Mucosa of stomach (tissue), 1 donor: ENCODE results near the gene RUNX3.

Source experiments
- H3K27me3 ChIP-seq: one replicate; pipeline ENCODE4 v1.7.0; 2013; ENCODE audit warnings: mild to moderate bottlenecking, low read length; ENCODE audit not compliant: control insufficient read depth, insufficient read depth
- H3K36me3 ChIP-seq: one replicate; pipeline ENCODE4 v1.7.0; 2013; ENCODE audit warnings: low read length; ENCODE audit not compliant: control insufficient read depth, insufficient read depth
- H3K4me1 ChIP-seq: one replicate; pipeline ENCODE4 v1.7.0; 2013; ENCODE audit warnings: mild to moderate bottlenecking, low read length; ENCODE audit not compliant: control insufficient read depth, insufficient read depth
- H3K4me3 ChIP-seq: one replicate; pipeline ENCODE4 v1.7.0; 2013; ENCODE audit warnings: low read length
- H3K9ac ChIP-seq: one replicate; pipeline ENCODE4 v1.7.0; 2013; ENCODE audit warnings: mild to moderate bottlenecking, low read length, moderate library complexity
- H3K9me3 ChIP-seq: one replicate; pipeline ENCODE4 v1.7.0; 2013; ENCODE audit warnings: mild to moderate bottlenecking, low read length, moderate library complexity; ENCODE audit not compliant: control insufficient read depth
- donor health status: Pancreatic carcinoma.

Gene RUNX3

DNA sequence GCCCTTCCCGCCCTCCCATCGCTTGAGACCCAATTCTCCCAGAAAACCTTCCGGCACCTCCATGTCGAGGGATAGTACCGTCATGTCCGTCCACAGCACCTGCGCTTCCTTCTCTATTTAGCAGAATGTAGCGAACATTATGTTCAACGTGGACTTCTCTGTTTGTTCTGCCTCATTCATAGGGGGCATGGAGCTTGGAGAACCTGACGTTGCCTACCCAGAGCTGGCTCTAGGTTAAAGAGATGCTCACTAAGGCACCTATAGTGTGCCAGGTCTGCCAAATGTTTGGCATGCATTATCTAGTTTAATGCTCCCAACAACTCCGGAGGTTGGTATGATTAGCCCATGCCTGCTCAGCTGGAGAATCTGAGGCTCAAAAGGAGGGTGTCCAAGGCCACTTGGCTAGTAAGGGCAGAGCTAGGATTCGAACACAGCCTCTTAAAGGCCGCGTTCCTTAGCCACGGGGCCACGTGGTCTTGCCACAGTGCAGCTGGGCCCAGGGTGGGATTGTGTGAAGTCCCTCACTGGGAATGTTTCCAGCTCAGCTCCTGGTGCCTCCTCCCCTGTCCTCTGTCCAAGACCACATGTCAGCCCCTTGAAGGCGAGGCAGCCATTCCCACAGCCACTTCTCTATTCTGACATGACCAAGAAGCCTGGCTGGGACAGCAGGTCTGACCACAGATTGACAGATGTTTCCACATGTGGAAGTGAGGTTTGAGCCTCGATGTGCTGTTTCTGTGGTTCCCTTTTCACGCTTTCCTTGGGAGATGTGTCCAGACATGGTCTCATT, 57.8 kb downstream of the RUNX3 start:
- Histone ChIP-seq H3K9me3 (no peaks in the 10 kb centered on the region), H3K9ac (no peak overlapping the region), H3K4me3 (no peak overlapping the region), H3K4me1 (no peaks in the 10 kb centered on the region), H3K27me3 (peaks cover 5% of the 10 kb centered on the region), H3K36me3 (no peaks in the 10 kb centered on the region)

DNA sequence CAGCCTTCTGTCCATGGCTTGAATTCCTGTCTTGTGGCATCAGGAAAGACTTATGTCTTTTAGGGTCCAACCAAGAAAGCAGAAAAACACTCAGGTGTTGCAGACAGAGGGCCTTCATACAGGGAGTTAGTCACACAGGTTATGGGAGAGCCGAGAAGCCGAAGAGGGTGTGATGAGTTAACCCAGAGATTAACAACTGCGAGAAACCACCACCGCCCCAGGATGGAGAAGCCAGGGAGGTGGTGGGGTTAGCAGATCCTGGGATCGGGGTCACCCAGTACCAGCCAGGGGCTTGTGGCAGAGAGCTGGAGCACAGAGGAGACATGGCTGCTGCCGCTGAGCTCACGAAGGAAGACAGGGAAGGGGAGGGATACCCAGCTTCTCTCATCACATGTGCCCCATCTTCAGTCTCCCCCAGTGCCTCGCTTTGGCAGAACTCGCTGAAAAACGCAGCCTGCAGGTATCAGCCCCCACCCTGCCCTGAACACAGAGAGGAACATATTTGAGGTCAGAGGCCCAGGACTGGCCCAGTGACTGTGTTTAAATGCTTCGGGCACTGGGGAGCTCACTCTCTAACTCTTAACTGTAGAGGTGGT, 58.7 kb downstream of the RUNX3 start:
- Histone ChIP-seq H3K4me1 (no peaks in the 10 kb centered on the region), H3K4me3 (no peak overlapping the region), H3K9me3 (no peaks in the 10 kb centered on the region), H3K36me3 (no peaks in the 10 kb centered on the region), H3K9ac (no peak overlapping the region), H3K27me3 (peaks cover 5% of the 10 kb centered on the region)

DNA sequence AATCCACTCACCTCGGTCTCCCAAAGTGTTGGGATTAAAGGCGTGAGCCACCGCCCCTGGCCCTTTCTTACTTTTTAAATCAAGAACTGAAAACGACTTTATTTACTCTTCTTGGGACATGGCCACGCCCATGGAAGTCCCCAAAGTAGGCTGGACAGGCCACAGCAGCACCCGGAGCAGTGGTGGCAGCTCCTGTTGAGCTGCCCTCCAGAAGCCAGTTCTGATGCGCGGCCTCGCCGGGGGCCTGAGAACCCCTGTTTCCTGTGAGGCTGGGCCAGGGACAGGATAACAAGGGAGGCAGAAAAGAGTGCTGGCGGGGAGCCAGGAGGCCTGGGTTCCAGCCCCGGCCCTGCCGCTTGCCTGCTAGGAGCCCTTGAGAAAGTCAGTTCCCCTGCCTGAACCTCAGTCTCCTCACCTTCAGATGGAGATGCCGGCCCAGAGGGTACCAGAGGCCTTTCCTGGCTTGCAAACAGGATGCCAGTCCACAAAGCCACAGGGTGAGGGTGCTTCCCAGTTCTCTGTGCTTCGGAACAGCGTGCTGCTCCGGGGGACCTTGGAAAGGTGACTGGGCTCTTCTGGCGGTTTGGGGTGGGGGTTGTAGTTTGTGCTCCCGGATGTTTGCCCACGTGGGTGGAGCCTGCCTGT, 59.4 kb downstream of the RUNX3 start:
- no peaks in the 10 kb centered on the region for H3K9me3 ChIP-seq
- no peaks in the 10 kb centered on the region for H3K4me1 ChIP-seq

DNA sequence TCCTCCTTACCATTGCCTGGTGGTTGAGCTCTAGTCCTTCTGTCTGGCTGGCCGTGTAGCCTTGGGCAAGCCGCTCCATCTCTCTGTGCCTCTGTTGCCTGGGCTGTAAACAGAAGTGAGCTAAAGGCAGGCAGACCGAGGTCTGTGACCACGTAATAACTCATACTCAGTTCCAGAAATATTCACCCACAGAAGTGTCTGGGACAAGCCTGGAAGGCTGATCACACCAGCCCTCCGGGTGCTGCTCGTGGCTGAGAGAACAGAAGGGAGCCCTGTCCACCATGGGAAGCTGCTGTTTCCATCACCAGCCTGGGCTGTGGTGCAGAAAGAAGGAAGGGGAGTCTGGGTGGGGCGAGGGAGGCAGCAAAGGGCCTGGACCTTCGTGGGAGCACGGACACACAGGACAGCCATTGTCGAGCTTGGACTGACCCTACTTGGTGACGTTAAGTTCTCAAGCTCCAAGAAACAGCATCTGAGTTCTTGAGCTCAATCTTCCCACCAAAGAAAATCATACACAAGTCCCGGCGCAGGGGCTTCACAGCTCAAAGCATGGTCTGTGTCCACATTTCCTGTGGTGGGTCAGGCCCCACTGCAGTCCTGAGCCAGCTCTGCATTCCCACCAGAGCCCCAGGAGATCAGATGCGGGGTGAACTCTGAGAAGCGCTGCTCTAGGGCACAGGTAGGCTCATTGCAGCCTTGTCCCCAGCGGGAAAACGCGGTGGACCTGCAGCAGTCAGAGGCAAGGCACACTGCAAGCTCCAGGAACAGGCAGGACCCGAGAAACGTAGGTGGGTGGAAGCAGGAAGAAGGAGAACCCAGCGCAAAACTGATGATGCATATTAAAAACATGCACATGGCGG, 61.8 kb downstream of the RUNX3 start:
- Histone ChIP-seq H3K27me3 (peaks cover 10% of the 10 kb centered on the region), H3K4me3 (no peak overlapping the region), H3K36me3 (no peaks in the 10 kb centered on the region), H3K9ac (no peak overlapping the region), H3K9me3 (no peaks in the 10 kb centered on the region), H3K4me1 (peaks cover 7% of the 10 kb centered on the region)

More for the DNA sequence above, 59.4 kb downstream of the RUNX3 start:
- Histone ChIP-seq H3K9ac (no peak overlapping the region), H3K4me3 (no peak overlapping the region), H3K36me3 (no peaks in the 10 kb centered on the region), H3K27me3 (peaks cover 5% of the 10 kb centered on the region)

DNA sequence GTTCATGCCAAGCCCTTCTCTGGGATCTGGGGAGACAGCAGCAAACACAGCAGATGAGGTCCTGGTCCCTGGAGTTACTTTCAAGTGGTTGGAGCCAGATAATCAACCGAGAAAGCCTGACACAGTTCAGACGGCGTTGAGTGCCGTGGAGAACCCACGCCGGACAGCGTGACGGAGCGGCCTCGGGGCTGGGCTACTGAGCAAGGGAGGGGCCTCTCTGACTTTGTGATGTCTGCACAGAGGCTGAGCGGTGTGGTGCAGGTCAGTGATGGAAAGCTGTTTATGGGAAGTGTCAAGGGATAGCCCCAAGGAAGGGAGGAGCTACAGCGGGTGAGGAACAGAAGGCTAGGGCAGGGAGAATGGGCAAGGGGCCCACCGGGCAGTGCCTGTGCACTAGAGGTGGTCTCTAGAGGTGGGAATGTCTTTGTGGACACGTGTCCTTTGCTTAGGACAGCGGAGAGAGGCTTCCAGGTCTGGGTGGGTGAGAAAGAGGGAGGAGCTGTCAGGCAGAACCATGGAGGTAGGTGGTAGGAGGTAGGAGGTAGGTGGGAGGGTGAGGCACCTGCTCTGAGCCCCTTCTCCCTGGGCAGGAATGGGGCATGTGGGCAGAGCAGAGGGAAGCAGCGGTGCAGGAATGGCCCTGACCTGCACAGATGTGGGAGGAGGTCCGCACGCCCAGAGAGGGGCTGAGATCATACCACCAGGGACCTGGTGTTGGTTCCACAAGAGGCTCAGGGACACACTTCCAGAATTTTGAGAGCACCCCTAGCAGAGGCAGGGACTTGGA, 62.8 kb downstream of the RUNX3 start:
- Histone ChIP-seq H3K27me3 (peaks cover 12% of the 10 kb centered on the region), H3K36me3 (no peaks in the 10 kb centered on the region), H3K9me3 (no peaks in the 10 kb centered on the region), H3K9ac (no peak overlapping the region), H3K4me1 (peaks cover 9% of the 10 kb centered on the region), H3K4me3 (no peak overlapping the region)

DNA sequence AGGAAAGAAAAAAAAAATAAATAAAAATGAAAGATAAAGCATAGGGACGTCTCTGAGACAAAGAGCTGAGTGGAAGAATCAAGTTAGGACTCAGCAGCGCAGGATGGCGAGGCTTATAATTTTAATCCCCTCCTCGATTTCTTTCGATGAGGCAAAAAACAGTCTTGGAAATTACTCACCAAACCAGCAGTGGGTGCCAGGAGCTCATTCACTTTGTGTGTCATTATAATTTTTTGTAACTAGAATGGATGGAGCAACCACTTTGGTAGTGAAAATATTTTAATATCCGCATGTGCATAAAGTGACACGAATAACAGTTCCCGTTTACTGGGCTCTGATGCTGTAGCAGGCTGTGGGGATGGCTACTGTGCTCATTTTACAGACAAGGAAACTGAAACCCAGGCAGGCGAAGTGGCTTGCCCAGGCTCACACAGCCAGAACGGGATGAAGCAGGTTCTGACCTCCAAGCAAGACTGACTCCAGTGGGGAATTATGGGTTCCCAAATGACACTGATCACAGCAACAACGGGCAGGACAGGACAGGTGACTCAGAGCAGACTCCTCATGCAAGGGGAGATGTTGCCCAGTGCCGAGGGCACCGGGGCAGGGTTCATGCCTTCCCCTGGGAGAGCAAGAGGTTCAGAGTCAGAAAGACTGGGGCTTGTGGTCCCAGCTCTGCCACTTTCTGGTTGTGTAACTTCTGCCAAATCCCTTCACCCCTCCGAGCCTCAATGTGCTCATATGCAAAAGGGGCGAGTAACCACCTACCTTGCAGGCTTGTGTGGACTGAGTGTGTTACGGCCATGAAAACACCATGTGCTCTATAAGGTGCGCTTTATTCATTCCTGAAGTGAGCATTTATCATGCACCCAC, 63.6 kb downstream of the RUNX3 start:
- Histone ChIP-seq H3K9me3 (no peaks in the 10 kb centered on the region), H3K9ac (no peak overlapping the region), H3K36me3 (no peaks in the 10 kb centered on the region), H3K4me1 (peaks cover 14% of the 10 kb centered on the region), H3K27me3 (peaks cover 20% of the 10 kb centered on the region), H3K4me3 (no peak overlapping the region)

DNA sequence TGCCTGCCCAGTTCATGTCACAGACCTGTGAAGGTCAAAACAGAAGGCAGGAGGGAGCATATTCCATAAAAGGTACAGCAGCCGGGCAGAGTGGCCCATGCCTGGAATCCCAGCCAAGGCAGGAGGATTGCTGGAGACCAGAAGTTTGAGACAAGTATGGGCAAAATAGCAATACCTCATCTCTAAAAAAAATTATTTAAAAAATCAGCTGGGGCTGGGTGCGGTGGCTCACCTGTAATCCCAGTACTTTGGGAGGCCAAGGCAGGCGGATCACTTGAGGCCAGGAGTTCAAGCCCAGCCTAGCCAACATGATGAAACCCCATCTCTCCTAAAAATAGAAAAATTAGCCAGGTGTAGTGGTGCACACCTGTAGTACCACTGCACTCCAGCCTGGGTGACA, 64.5 kb downstream of the RUNX3 start:
- H3K4me1 ChIP-seq, result peaks cover 14% of the 10 kb centered on the region
- no peak overlapping the region for H3K4me3 ChIP-seq
- H3K36me3 ChIP-seq, result no peaks in the 10 kb centered on the region
- no peak overlapping the region for H3K9ac ChIP-seq
- H3K9me3 ChIP-seq, result no peaks in the 10 kb centered on the region
- H3K27me3 ChIP-seq, result peaks cover 20% of the 10 kb centered on the region

DNA sequence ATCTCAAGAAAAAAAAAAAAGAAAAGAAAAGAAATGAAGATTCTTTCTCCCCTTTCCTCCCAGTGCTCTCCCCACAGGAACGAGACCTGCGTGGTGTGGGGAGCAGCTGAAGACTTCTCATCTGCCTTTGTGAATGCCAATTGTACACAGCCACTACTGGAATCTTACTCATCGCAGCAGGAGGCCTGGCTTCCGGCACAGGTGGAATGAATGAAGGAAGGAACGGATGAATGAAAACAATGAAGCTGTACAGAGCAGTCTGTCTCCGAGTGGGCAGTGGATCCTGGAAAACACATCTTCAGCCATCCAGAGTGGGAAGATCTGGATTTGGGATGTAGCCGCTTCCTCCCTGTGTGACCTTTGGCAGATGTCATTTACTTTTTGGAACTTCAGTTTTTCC, 64.9 kb downstream of the RUNX3 start:
- Histone ChIP-seq H3K4me1 (peaks cover 14% of the 10 kb centered on the region), H3K36me3 (no peaks in the 10 kb centered on the region), H3K9me3 (no peaks in the 10 kb centered on the region), H3K4me3 (no peak overlapping the region), H3K27me3 (peaks cover 19% of the 10 kb centered on the region), H3K9ac (no peak overlapping the region)

DNA sequence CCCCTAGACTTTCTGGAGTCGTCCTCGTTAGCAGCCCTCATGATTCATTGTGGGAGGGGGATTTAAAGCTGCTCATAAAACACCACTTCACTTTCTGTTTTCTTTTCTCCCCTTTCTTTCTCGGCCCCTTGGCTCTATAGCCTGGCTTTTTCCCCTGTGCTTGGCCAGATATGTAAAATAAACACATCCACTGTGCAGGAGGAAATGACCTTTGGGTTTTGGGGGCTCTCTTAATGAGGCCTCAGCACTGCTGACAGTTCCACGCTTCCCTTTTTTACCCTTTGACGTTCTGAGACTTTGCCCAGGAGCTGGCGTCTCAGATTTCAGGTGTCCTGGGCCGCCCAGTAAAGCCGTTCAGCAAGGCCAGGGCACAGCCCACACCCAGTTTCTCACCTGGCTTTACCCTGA, 65.7 kb downstream of the RUNX3 start:
- Histone ChIP-seq H3K4me3 (no peak overlapping the region), H3K36me3 (no peaks in the 10 kb centered on the region), H3K27me3 (peaks cover 19% of the 10 kb centered on the region), H3K9me3 (no peaks in the 10 kb centered on the region), H3K4me1 (peaks cover 14% of the 10 kb centered on the region), H3K9ac (no peak overlapping the region)

DNA sequence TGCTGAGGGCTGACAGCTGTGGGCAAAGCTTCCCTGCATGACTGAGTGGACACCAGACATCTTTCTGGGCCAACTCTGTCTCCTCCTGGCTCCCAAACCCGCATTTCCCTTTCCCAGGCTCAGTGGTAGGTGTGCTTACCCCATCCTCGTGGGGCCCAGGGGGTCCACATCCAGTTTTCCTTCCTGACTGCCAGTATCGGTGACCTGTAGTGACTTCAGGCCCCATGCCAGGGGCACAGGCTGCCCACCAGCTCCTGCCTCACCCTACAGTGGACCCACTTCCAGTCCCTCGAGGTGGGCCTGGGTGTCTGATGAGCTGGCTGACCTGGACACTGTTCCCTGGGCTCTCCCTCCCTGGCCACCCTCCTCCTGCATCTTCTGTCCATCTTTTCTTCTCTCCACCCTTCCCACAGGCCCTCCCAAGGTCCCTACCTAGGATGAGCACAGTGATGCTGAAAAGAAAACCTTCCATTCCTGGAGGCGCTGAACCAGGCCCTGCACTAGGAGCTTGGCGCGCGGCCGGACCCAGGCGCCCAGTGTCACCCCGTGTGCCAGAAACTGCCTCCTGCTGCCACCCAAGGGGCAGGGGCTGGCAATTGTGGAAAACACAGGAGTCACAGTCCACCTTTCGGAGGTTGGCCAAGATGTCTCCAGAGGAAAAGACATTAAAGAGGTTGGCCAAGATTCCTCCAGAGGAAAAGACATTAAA, 67.1 kb downstream of the RUNX3 start:
- peaks cover 14% of the 10 kb centered on the region for H3K4me1 ChIP-seq
- H3K36me3 ChIP-seq, result no peaks in the 10 kb centered on the region
- no peaks in the 10 kb centered on the region for H3K9me3 ChIP-seq
- peaks cover 19% of the 10 kb centered on the region for H3K27me3 ChIP-seq
- H3K9ac ChIP-seq, result no peak overlapping the region
- H3K4me3 ChIP-seq, result no peak overlapping the region
